ENCODE results near the gene MDFI. TPM values are rescaled to one million over a fixed set of nuclear protein-coding genes. Genes with fewer than 3 reads are reported as not detected.

The MDFI gene
- total RNA-seq, 4 donors from 2014 or later: 24.3 to 120 (median 45.3) TPM

GRCh38 chr6:41649596-41649995, 11.3 kb downstream of the MDFI start:
- DNase-seq (ENCODE audit: low spot score) (no peak), ATAC-seq (ENCODE audit: low FRiP score) (no peak)
- no peak for TF ChIP-seq CTCF (IDR thresholded peaks at IDR 0.05)

GRCh38 chr6:41650120-41650519, 11.9 kb downstream of the MDFI start:
- no peak for TF ChIP-seq CTCF (IDR thresholded peaks at IDR 0.05)
- ATAC-seq (ENCODE audit: low FRiP score): no peak
- DNase-seq (ENCODE audit: low spot score): no peak

DNA sequence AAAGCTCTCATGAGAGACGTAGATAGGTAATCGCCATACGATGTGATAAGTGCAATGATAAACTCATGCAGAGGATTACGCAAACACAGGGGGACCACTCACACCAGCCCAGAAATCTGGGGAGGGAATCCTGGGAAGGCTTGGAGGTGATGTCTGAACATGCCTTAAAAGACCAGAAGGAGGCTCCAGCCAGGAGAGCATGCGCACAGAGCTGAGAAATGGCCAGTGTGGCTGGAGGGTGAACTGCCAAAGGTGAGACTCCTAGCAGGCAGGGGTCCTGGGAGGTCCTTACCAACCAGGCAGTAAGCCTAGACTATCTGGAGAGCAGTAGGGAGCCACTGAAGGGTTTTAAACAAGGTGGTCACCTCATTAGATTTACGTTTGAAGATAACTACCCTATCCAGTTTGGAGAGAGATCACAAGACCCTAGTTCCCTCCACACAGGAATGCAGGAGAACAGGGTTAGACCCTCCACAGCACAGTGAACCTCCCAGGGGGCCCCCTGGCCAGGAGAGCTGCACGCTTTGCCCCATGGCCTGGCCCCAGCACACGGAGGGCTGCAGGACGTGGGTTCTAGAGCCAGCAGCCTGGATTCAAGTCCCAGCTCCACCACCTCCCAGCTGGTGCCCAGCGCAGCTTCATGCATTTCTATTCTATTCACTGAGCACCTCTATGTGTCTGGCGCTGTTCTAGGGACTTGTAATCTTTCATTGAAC, 13.1 kb downstream of the MDFI start:
- ATAC-seq (ENCODE audit: low FRiP score) (no peak), DNase-seq (ENCODE audit: low spot score) (no peak)
- TF ChIP-seq CTCF (IDR thresholded peaks at IDR 0.05): no peak

DNA sequence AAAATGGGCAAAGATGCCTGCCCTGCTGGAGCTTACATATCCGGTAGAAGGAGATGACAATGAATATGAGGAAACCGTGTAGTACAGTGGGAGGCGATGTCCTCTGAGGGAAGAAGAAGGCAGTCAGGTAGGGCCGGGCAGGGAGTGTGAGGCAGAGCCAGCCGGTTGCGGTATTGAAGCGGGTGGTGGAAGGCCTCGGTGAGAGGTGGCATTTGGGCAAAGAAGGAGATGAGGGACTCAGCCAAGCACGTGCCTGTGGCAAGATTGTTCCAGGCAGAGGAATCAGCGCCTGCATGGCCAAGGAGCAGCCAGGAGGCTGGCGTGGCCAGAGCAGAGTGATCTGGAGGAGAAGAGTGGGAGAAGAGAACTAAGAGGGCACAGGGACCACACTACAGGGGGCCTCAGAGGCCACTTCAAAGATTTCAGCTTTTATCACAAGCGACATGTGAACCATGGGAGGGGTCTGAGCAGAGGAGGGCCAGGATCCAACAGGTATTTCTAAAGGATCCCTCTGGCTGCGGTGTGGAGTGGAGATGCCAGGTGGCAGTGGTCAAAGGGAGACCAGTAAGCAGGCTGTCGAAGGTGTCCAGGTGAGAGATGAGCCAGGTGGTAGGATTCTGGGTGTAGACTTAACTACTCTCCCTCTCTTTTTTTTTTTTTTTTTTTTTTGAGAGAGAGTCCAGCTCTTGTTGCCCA, 13.8 kb downstream of the MDFI start:
- no peak for ATAC-seq (ENCODE audit: low FRiP score)
- TF ChIP-seq CTCF (IDR thresholded peaks at IDR 0.05): no peak
- no peak for DNase-seq (ENCODE audit: low spot score)

GRCh38 chr6:41652866-41653652, 14.8 kb downstream of the MDFI start:
- DNase-seq (ENCODE audit: low spot score): no peak
- ATAC-seq (ENCODE audit: low FRiP score): no peak
- no peak for TF ChIP-seq CTCF (IDR thresholded peaks at IDR 0.05)

- no peak for TF ChIP-seq CTCF (IDR thresholded peaks at IDR 0.05)
- ATAC-seq (ENCODE audit: low FRiP score) (no peak), DNase-seq (ENCODE audit: low spot score) (no peak)
Measured at GRCh38 chr6:41653691-41654090, 15.4 kb downstream of the MDFI start.
